GM12878 (cell line): ENCODE results near the gene CDK13. TPM values are rescaled to one million over a fixed set of nuclear protein-coding genes. Genes with fewer than 3 reads are reported as not detected.

Experiments
- E2F8 ChIP-seq: fragments of 450-650 bp; IDR thresholded peaks from 2 replicates; pipeline ENCODE4 v1.6.1; 2018; ENCODE audit warnings: mild to moderate bottlenecking, low read depth, moderate library complexity; ENCODE audit not compliant: partially characterized antibody
- E4F1 ChIP-seq: fragments of 450-650 bp; IDR thresholded peaks from 2 replicates; pipeline ENCODE4 v1.6.1; 2018; ENCODE audit warnings: borderline replicate concordance, mild to moderate bottlenecking; ENCODE audit not compliant: partially characterized antibody
- IKZF2 ChIP-seq, 2 experiments: fragments of 450-650 bp; IDR thresholded peaks; 2 replicates each; pipeline ENCODE4 v1.6.1; 2017; ENCODE audit warnings: mild to moderate bottlenecking in 2 of 2, moderate library complexity in 2 of 2
- RAD21 ChIP-seq: IDR thresholded peaks from 2 replicates; pipeline ENCODE4 v1.6.1; 2011; ENCODE audit warnings: mild to moderate bottlenecking, low read depth, low read length, moderate library complexity; ENCODE audit not compliant: insufficient read depth
- TARDBP ChIP-seq: IDR thresholded peaks from 2 replicates; pipeline ENCODE4 v1.6.1; 2016; ENCODE audit warnings: borderline replicate concordance
- ZBTB40 ChIP-seq: fragments of 450-650 bp; IDR thresholded peaks from 2 replicates; pipeline ENCODE4 v1.6.1; 2016; ENCODE audit warnings: mild to moderate bottlenecking, moderate library complexity, borderline replicate concordance
- polyA plus RNA-seq, 11 experiments: library from polyadenylated mRNA; depleted of rRNA in 4 of 11; unstranded in 6 of 11; stranded (reverse) in 5 of 11; fragments of >200 nt; fragmentation: Nextera tagmentation in 4 of 11; fragmentation: Illumina TruSeq in 1 of 11; extraction: Ambion mirVana in 4 of 11; extraction: Trizol in 1 of 11; gene quantifications; 1 replicate in 1 of 11; 2 replicates in 10 of 11; pipeline versions ENCODE4 v1.2.1 to v1.2.3, GENCODE V29; 2011 to 2016; ENCODE audit warnings: inconsistent platforms in 2 of 11, missing spikeins in 2 of 11, low read depth in 1 of 11
- total RNA-seq, 4 experiments: library from RNA; depleted of rRNA in 3 of 4; stranded (reverse); fragments of >200 nt in 3 of 4; fragmentation: Illumina TruSeq in 1 of 4; extraction: Trizol in 1 of 4; gene quantifications; 2 replicates each; pipeline versions ENCODE4 v1.2.1 to v1.2.3, GENCODE V29; 2013 to 2021

CDK13 gene
- total and polyA plus RNA-seq, 10 of the 15 experiments (the other 5 are each of a cell fraction or from before 2014, with no cell fraction given), result 10.8 to 44.4 (median 28.0) TPM

GRCh38 chr7:39978230-39978934, 28.3 kb downstream of the CDK13 start (continued):
- no peak for TF ChIP-seq E4F1
- no peak for TF ChIP-seq RAD21
- no peak for TF ChIP-seq TARDBP
- TF ChIP-seq IKZF2 (IDR thresholded peaks at IDR 0.05), result no peak
- no peak for TF ChIP-seq E2F8
- no peak for TF ChIP-seq ZBTB40
- TF ChIP-seq, all 136 proteins: peak for 0
